Skin of body (tissue), 2 donors: Measurements from ENCODE around the gene OTOF. TPM values are rescaled to one million over a fixed set of nuclear protein-coding genes. Genes with fewer than 3 reads are reported as not detected.

ENCODE experiments used
- DNase-seq: peaks from one replicate; lab custom pipeline; 2025; lab: John Stamatoyannopoulos, UW
- total RNA-seq: library from RNA; depleted of rRNA; stranded (reverse); fragments of >200 nt; gene quantifications from one replicate; pipeline ENCODE4 v1.2.3, GENCODE V29; 2014

The OTOF gene
- total RNA-seq, 1 donor from 2014 or later: 0.69 TPM

DNA sequence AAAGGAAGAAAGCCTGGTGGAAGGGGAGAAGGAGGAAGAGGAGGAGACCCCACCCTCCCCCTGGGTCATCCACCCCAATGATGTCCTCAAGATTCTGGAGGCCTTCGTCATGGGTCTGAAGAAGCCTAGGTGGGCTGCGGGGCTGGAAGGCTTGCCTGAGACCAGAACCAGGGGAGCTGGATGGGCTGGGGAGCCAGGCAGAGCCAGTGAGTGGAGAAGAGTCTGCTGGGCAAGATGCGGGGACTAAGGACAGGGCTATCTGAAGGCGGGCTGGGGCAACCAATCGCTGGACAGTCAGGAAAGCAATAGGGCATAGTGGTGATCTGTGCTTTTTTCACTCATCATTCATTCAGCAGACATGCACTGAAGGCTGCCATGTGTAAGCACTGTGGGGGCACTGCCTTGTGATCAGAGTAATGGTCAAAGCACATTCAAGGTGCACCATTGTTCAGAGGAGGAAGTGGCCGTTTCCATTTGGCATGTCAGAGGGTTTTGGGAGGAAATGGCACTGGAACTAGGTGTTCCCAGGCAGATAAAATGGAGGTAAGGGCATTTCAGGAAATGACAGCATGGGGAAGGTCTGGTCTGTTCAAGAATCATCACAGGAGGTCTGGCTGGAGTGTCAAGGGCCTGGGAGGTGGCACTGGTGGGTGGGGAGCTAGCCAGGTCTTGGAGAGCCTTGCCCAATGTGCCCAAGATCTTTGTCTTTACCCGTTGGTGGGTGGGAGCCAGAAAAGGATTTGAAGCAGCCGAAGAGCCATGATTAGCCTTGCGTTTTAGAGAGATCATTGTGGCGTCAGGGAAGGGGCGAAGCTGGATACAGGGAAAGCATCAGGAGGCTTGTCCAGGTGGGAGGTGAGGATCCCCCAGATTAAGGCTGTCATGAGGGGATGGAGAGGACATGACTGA lies 24.2 kb downstream of the OTOF start:
- no peak for DNase-seq

DNA sequence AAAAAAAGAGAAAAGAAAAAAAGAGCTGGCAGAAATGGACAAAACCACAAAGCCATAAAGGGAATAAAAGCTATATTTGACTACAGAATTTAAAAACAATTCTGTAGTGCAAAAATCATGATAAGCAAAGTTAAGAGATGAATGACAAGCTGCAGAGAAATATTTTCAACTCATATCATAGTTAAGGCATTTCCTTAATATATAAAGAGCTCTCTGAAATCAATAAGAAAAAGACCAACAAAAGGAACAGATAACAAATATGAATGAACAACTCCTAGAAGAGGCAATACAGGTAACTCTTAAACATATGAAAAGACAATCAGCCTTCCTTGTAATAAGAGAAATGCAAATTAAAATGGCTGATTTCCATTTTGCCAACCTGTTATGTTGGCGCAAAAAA lies 26.2 kb downstream of the OTOF start:
- DNase-seq: no peak

DNA sequence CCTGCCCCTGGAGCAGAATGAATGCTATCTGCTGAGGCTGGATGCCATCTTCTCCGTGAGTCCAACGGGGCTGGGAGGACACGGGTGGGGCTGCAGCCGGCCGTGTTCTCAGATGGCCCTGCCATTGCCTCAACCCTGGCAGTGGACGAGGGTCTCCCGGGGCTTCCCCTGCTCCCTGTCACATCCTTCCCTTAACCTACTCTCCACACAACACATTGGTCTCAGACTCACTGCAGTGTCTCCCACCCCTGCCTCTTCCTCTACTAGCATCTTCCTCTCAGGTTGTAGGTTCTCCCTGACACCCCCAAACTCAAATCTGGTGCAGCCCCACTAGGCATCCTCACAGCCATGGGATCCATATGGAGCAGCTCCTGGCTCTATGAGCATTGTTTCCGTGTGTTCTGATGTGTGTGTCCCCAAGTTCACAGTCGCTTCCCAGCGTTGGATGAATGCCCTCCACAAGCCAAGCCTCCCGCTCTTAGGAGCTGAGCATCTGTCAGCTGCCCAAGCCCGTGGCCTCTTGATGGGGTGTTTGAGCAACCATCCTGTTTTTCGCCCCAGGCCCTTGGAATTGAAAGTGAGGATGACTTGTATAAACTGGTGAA lies 27.8 kb downstream of the OTOF start:
- DNase-seq: no peak

DNA sequence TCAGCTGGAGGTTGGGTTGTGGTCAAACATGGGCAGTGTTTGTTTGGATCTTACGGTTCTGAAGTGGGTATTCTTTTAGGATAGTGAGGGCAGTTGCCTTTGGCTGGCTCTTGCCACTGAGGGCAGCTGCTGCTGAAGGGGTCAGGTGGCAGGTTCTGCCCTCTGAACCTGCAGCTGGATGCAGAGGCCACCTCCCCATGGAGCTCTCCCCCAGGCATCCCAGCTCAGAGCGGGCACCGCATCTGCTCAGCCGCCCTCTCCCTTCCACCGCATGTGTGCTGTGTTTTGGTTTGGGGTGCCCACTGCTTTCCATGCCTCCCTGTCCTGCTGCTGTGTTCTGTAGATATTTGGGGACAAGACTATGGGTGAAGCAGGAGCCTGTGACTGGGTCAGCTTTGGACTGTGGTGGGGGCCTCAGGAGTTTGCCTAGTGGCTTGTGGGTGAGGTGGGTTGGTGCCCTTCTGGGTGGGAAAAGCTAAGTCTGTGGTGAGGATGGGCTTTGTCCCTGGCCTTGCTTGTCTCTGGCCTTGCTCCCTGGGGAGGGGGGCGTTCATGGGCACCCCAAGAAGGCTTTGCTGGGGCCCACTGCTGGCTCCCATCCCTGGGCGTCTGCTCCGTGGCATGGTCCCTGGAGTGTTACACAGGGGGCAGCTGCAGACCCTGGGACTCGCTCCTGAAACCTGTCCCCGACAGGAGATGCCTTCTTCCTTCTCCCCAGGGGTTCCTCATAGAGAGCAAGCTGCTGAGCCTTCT lies 28.5 kb downstream of the OTOF start:
- DNase-seq: no peak

DNA sequence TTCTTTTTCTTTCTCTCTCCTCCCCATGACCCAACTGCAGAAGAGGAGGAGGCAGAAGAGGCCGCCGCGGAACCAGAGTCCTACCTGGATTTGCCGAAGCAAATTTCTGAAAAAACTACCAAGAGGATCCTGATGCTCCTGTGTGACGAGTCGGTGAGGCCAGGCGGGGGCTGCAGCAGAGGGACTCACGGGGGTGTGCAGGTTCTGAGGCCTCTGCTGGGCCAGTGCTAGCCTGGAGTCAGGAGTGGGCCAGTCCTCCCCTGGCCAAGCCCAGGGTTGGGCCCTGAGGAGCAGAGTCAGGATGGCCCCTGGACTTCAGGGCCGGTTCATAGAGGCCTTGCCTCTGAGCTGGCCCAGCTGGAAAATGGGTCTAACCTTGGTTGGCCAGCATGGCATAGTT lies 29.3 kb downstream of the OTOF start:
- DNase-seq: no peak

DNA sequence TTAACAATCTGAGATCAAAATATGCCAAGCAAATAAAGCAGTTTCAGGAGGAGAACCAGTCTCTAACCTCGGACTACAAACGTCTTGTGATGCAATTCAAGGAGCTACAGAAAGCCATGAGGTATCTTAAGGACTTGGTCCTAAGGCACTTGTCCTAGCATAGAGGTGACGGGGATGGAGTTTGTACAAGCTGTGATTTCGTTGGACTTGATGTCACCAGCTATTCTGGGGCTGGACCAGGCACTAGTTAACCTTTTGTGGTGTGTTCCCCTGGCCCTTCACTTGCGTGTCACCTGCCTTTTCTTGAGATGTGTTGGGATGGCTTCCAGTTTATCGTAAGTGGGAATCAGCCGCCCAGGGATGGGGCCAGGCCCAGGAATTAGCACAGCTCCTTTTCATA lies 33.7 kb downstream of the OTOF start:
- no peak for DNase-seq

DNA sequence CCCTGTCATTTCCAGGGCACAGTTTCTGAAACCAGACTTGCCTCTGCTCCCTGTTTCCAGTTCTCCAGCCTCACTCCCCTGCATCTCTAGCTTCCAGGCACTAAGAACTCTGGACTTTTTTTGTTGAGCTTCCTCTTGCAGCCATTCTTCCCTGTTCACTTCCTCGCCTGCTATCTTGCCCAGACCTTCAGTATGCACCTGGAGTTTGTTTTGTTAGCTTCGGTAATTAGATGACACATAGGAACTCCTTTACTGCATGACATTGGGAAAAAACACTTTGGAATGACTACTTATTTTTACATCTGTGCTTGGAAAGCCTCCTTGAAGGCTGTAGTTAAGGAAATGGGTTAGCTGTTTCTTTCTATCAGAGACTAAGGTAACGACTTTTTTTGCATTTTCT lies 35.2 kb downstream of the OTOF start:
- no peak for DNase-seq

DNA sequence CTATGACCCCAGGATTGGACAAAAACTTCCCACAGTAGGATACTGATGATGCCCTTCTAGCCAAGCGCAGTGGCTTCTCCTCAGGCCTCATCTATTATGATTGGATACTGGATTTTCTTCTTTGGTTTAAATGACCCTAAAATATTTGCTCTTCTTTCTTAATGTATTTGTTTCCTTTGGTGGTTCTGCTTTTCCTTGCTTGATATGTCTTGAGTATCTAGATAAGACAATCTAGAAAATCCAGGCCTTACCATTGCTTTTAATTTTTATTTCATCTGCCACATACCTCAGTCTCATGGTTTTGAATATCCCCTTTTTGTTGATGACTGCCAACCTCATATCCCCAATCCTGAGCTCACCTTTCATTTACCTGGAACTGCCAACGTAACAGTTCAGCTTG lies 35.6 kb downstream of the OTOF start:
- no peak for DNase-seq

DNA sequence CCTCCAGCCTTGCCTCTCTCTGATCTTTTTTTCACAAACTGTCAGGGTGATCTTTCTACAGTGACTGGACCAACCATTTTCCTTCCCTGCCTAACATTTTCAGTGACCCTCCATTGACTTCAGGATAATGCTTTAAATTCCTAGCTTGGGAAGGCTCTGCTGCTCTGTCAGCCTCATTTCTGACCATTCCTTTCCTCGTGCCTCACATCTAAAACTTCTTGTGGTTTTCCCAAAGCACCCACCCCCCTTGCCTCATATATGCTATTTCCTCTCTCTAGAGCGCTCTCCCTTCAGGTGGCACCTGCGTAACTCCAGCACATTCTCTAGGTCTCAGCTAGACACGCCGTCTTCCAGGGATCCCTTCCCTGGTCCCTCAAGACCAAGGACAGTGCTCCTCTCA lies 39.0 kb downstream of the OTOF start:
- no peak for DNase-seq

DNA sequence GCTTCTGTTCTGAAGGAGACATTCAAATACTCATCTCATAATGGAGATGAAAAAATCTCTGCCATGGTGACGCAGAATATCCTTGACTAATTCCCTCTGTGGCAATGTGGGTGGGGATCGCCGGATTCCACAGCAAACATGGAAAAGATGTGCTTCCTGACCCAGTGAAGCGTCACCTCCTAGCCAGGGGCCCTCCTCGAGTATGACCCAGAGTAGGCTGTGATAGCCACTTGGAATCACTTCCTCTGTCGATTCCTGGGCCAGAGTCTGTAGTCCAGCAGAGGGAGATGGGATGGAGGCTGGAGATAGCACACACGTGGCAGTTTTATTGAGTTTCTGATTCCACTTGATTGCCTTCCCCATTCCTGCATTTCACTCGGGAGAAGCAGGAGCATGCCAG lies 39.4 kb downstream of the OTOF start:
- no peak for DNase-seq

DNA sequence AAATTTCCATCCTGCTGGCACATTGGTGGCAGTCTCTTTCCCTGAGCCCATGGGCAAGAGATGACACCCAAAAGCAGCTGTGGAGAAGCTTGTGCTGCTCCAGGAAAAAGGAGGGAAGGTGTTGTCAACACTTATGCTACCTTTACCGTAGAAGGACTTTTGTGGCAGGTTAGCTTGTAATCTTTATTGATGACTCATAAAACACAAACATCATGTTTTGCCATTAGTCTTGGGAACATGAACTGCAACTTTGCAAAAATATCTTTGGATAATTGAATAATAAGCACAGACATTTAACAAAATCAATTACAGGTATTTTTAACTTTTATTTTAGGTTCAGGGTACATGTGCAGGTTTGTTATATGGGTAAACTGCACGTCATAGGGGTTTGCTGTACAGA lies 42.8 kb downstream of the OTOF start:
- DNase-seq: no peak

DNA sequence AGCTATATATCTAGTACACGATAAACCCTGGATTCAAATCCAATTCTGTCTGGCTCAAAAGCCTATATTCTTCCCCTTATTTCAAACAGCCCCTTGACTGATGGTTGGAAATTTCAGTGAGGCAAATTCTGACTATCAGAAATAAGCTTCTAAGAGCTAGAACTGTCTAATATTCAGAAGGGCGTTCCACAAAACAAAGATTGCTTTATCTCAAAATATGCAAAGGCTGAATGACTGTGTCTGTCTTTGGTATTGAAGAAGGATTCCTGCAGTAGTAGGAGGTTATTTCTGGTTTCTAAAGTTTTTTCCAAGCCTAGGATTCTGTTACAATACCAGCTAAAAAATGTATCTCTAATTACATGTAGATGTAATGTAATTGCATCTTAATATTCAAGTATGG lies 45.1 kb downstream of the OTOF start:
- no peak for DNase-seq

DNA sequence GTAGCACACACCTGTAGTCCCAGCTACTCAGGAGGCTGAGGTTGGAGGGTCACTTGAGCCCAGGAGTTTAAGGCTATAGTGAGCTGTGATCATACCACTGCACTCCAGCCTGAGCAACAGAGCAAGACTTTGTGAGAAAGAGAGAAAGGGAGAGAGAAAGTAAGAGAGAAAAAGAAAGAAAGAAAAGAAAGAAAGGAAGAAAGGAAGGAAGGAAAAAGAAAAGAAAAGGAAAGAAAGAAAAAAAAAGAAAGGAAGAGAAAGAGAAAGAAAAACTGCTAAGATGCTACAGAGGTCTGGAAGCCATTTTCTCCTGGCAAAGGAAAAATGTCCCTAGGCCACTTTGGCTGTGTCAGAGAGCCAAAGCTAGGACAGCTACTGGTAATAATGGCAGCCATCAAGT lies 45.6 kb downstream of the OTOF start:
- DNase-seq: no peak

DNA sequence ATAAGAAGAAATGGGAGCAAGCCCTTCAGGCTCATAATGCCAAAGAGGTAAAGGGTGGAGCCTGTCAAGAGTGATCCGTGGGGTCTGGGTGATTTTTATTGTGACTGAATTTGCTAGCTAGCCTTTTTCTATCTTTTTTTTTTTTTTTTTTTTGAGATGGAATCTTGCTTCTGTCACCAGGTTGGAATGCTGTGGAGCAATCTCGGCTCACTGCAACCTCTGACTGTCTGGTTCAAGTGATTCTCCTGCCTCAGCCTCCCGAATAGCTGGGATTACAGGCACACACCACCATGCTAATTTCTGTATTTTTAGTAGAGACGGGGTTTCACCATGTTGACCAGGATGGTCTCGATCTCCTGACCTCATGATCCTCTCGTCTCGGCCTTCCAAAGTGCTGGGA lies 47.1 kb downstream of the OTOF start:
- DNase-seq: no peak

DNA sequence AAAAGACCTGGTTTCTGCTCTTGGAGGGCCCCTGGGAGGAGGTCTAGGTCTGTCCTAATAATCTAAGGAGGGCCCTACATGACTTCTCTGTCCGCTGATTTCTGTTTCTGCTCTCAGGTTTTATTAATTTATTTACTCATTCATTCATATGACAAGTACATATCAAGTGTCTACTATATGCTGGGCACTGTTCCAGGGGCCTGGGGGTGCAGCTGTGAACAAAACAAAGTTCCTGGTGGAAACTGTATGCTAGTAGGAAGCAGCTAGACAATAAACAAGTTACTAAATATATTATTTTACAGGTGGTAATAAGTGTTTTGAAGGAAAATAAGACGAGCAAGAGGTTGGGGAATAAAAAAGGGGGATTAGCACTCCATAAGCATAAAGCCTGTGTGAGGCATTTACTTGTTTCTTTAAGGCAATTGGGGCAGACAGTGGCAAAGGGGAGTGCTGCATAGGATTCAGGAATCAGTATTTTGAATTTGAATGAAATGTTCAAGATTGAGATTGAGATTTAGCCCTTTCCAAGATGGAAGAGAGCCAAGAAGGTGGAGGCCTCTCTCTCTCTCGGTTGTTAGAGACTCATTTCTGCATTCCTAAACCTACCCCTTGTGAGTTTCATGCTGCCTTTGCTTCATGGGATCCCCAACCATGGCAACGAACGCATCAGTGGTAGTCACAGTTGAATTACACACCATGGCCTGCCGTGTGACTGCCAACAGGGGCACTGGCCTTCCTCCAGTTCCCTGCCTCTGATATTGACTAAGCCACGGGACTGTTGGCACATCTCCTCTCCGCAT lies 47.9 kb downstream of the OTOF start:
- no peak for DNase-seq

DNA sequence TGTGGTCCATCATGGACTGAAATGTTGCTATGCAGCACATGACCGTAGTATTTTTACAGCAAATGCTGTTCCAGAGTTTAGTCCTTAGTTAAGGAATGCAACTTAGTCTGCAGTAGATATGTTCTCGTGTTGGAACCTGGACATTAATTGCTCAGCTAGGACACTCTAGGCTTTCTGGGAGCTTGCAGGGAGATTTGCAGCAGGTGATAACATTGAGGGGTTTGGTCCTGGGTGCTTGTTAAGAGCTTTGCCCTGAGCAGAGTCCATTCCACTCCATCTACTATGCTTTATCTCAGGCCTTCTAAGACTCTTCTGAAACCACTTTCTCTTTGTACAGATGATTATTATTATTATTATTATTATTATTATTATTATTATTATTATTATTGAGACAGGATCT lies 49.1 kb downstream of the OTOF start:
- no peak for DNase-seq

DNA sequence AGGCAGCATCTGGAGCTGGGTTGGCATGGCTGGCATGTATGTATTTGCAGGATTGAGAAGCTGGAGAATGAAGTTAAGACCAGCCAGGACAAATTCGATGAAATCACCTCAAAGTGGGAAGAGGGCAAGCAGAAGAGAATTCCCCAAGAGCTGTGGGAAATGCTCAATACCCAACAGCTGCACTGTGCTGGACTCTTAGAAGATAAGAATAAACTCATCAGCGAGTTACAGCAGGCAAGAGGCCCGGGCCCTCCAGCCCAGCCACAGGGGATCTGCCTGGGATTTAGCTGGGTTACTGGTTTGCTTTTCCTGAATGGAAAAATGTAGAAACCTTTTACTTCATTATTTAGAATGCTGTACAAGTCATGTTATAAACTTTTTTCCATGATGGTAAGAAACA lies 53.7 kb downstream of the OTOF start:
- no peak for DNase-seq

DNA sequence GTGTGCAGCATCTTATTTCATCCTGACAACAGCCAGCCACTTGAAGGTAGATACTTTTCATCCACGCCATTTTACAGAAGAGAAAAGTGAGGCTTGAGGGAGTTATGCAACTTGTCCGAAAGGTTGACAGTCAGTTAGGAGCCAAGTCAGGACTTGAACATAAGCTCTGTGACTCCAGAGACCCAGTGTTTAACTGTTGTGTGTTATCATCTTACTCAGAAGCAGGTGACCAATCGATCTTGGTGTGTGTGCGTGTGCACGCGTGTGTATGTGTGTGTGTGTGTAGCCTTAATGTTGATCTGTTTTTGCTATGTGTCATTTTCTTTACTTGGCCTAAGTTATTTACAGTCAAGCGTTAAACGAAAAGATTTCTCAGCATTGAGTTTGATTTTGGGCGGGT lies 54.2 kb downstream of the OTOF start:
- no peak for DNase-seq

DNA sequence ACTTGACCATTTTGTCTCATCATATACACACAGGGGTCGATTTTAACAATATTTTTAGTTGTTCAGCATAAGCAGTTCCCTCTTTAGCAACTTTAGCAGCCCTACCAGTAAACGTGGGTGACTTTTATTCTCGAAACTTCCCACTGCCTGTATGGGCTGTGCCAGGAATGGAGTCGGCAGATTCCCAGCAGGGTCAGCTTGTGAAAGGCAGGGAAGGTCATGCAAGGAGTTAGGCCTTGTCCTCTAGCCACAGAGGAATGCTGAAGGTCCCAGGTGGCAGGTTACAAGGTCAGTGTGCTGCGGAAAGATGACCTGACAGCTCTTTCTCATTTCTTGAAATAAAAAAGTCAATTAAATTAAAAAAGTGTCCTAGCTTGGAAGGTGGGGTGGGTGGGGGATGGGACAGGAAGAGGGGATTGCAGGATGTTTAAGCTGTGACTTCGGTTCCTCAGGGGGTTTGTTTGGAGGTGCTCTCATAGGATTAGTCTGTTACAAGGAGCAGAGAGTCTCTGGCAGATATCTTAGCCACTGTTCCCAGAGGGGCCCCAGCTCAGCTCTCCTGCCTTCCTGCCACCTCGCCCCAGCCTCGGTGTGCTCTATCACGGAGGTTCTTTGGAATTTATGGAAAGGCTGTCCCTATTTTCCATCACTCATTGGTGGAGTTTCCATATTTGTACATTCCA lies 54.8 kb downstream of the OTOF start:
- no peak for DNase-seq

DNA sequence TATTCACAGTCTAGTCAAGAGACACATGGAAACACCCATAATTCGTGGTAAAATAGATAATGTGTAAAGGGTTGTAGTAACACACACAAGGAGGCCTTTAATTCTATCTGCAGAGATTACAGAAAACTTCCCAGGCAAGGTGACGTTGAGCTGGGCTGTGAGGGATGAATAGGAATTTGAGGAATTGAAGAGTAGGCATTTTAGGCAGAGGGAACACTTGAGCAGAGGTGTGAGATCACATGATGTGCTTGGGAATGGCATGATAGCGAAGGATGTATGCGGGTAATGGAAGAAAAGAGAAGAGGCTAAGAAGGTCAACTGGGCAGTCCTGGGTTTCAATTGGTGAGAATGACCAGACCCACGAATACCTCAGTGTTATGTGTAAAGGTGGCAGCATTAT lies 56.0 kb downstream of the OTOF start:
- no peak for DNase-seq

DNA sequence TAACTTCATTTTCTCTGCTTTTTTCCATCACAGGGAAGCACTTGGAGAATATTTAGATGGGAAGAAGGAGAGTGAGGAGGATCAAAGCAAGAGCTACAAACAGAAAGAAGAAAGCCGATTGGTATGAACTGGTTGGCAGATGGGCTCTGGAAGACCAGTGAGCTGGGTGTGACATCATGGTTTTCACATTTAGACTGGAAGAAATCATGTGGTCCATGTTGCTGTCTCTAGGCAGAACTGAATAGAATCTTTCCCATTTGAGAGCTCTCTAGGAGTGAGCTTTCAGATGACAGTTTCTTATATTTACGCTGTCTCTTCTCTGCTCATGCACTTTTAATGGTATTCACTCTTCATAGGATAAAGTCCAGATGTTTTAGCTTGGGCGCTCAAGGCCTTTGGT lies 63.6 kb downstream of the OTOF start:
- no peak for DNase-seq
